Right kidney (tissue), 1 donor: ENCODE measurements around the gene THSD7A.

Experiments used
- DNase-seq: peaks from one replicate; pipeline ENCODE4 v3.0.0-alpha.2; 2016

THSD7A gene

GRCh38 chr7:11706666-11707605, 125.1 kb downstream of the THSD7A start:
- no peak for DNase-seq

- DNase-seq: no peak
Measured at GRCh38 chr7:11703829-11704228, 128.2 kb downstream of the THSD7A start.

- no peak for DNase-seq
Measured at GRCh38 chr7:11702938-11703337, 129.1 kb downstream of the THSD7A start.

DNA sequence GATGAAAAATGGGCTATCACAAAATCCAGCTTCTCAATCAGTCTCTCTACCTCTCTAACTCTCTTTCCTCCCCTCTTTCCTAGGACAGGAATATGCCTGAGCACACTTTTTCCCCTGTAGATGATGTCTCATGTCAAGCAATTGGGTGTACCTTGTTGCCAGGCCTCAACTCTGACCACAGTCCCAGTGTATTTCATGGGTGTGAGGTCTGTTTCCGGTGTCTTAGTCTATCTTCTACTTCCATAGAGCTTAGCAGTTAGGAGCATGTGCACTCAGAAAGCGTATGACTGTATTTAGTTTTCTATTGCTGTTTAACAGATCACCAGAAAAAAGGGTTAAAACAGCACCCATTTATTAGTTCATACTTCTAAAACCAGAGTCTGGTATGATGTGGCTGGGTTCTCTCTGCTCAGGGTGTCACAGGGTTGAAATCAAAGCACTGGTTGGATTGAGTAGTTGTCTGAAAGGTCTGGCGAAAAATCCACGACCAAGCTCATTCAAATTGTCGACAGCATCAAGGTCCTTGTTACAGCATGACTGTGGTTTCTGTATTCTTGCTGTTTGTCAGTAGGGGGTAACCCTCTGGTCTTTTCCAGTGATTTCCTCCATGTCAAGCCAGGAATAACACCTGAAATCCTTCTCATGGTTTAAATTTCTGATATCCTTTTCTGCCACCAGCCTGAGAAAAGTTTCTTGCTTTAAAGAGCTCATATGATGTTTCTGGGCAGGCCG, 130.0 kb downstream of the THSD7A start:
- no peak for DNase-seq

- DNase-seq: no peak
Measured at GRCh38 chr7:11699666-11700065, 132.3 kb downstream of the THSD7A start.

DNA sequence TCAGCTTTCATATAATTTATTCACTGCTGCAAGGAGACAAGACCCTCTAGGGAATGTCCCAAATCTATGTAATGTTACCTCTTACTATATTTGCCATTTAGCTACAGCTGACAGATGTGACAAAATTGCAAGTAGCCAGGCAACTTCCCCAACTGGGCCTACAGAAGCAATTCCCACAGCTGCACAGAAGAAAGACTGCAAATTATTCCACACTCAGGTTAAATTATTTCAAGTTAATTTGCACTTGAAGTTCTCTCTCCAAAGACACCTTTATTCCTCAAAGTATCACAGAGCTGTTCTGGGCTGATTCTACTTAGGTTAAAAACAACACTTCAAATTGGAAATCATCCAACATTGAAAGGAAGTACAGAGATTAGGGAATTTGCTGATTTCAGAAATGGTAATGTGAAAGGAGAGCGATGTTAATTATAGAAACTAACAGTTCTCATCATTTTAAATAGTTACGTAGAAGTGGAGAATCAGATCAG, 133.6 kb downstream of the THSD7A start:
- no peak for DNase-seq

GRCh38 chr7:11690395-11690794, 141.6 kb downstream of the THSD7A start:
- no peak for DNase-seq

- DNase-seq: no peak
Measured at GRCh38 chr7:11689096-11689495, 142.9 kb downstream of the THSD7A start.

- DNase-seq: no peak
Measured at GRCh38 chr7:11681461-11681860, 150.5 kb downstream of the THSD7A start.

- no peak for DNase-seq
Measured at GRCh38 chr7:11675163-11675562, 156.8 kb downstream of the THSD7A start.

DNA sequence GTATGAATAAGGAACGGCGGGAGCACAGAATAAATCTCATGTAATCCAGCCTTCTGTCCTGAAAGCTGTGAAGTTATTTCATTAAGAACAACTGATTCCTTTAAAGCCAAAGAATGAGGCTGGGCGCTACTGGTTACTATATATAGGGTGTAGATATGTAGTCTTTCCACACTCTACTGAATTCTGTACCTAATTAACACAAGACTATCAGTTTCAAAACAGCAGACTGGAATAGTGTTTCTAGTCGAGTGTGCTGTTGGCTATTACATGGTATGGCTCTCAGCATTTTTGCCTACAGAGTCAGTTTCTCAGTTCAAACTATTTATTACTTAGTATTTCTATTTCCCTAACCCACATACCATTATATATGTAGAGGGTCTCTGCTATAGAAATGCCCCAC, 163.3 kb downstream of the THSD7A start:
- DNase-seq: no peak

DNA sequence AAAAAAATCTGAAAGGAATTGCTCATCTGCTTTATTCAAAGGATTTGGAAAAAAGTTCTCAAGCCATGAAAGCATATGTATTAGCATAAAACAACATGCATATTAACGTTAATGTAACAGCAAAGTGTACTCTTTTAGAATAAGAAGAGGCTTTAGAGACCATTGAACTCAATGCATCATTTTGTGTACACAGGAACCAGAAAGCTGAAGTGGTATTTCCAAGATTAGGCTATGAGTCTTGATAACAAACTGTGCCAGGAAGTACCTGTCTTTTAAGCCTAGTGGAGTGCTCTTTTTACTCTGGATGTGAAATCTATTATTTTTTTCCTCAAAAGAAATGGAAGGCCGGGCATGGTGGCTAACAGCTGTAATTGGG, 164.2 kb downstream of the THSD7A start:
- no peak for DNase-seq

- DNase-seq: no peak
Measured at GRCh38 chr7:11667071-11667809, 164.8 kb downstream of the THSD7A start.

GRCh38 chr7:11665357-11665756, 166.6 kb downstream of the THSD7A start:
- DNase-seq: no peak

DNA sequence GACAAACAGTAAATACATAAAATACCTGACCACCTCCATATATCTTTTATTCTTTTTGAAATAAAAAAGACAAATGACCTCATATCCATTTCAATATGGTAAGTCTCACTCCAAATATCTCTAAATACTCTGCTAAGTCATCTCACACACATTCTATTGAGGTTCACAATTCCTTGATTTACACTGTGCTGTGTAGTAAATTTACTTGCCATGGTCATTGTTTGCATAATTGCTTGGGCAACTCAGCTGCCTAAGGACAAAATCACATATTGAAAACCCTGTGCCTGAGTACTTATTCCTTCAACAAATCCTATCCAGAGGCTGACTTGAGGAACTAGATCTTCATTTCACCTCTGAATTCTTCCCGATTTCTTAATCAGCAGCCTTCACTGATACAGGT, 176.4 kb downstream of the THSD7A start:
- no peak for DNase-seq

DNA sequence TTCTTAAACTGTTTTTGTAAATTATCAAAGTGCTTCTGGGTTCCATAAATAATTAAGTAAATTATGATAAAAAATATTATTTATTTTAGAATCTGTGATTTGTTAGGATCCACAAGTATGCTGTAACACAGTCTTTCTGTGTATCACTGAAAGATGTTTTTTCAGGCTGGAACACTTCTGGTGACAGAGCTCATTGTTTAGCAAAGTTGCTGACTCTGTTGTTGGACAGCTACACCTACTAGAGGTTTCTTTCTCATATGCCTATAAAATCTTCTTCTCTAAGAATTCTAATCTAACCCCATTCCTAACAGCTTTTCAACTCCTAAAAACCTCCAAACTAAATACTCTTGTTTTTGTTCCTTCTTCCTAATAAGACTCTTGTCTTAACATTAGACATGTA, 176.8 kb downstream of the THSD7A start:
- no peak for DNase-seq

GRCh38 chr7:11650500-11650899, 181.5 kb downstream of the THSD7A start:
- no peak for DNase-seq

- DNase-seq: no peak
Measured at GRCh38 chr7:11650030-11650429, 182.0 kb downstream of the THSD7A start.

- no peak for DNase-seq
Measured at GRCh38 chr7:11648980-11649379, 183.0 kb downstream of the THSD7A start.

DNA sequence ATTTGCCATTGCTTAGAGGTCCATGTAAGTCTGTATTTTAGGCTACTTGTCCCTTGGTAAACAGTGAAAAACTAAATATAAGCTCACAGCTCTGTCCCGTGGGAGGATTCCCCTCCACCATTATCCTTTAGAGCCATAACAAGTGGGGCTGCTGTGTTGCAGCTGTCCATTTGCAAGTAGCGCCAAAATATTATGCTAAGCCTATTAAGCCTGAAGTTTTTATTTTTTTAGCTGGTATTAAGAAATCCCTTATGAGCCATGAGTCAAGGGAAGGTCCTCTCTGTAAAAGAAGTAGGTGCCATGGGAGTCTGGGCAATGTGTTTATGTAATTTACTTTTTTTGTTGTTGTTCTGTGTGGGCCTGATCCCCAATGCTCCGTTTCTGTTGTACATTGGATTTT, 183.9 kb downstream of the THSD7A start:
- DNase-seq: no peak

GRCh38 chr7:11642841-11643240, 189.2 kb downstream of the THSD7A start:
- DNase-seq: no peak

DNA sequence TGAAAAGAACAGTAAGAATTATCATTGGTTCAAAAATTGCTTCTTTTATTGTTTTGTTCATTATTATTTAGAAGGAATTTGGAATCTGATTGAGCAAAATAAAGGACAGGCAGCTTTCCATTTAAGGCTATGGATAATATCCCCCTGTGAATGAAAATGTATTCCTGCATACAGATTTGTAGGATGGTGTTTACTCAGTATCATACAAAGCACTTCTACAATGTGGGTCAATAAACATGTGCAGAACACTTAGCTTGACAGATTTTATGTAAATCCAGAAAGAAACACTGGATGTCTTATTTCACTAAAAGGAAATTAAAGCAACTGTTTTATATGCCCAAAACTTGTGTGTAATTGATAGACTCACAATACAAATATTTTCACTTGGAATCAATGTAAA, 189.7 kb downstream of the THSD7A start:
- DNase-seq: no peak
